ENCODE measurements around the gene CES3. TPM values are rescaled to one million over a fixed set of nuclear protein-coding genes. Genes with fewer than 3 reads are reported as not detected.
"Not testable (repeated sequence)": the region's sequence is repeated elsewhere in the genome, so short reads cannot be mapped to it uniquely, and the experiment has no call there.

CES3 gene
- total RNA-seq, 2 experiments from 2014 or later: 1.1 to 1.3 TPM

GRCh38 chr16:66988197-66988788 lies 27.2 kb downstream of the CES3 start, which contains the start of gene CES4A:
CES4A (plus strand) TSS chr16:66988589; CDS start chr16:66988773, 184 bp downstream.
- Histone ChIP-seq H3K4me1 (ENCODE audit: insufficient read depth, low read length) (peaks cover 22% of the 10 kb centered on the region), H3K27me3 (ENCODE audit: control insufficient read depth in 1 of 2, insufficient read depth in 2 of 2, low read length in 2 of 2) (no peaks in the 10 kb centered on the region), H3K9me3 (ENCODE audit: control insufficient read depth in 1 of 2, insufficient read depth in 1 of 2, low read length in 2 of 2) (no peaks in the 10 kb centered on the region), H3K36me3 (ENCODE audit: insufficient read depth, low read length) (no peaks in the 10 kb centered on the region), H3K27ac (ENCODE audit: low read depth in 1 of 2, low read length in 2 of 2) (no peak within 1 kb of the TSS), H3K4me3 (ENCODE audit: low read length) (no peak within 1 kb of the TSS)
- Mint-ChIP-seq H3K36me3 (ENCODE audit: low read depth) (no peaks in the 10 kb centered on the region), H3K4me3 (no peak within 1 kb of the TSS), H3K27me3 (no peaks in the 10 kb centered on the region), H3K9me3 (no peaks in the 10 kb centered on the region), H3K4me1 (ENCODE audit: low read depth) (peaks cover 15% of the 10 kb centered on the region), H3K27ac (no peak within 1 kb of the TSS)
- TF ChIP-seq, protein P1, sequence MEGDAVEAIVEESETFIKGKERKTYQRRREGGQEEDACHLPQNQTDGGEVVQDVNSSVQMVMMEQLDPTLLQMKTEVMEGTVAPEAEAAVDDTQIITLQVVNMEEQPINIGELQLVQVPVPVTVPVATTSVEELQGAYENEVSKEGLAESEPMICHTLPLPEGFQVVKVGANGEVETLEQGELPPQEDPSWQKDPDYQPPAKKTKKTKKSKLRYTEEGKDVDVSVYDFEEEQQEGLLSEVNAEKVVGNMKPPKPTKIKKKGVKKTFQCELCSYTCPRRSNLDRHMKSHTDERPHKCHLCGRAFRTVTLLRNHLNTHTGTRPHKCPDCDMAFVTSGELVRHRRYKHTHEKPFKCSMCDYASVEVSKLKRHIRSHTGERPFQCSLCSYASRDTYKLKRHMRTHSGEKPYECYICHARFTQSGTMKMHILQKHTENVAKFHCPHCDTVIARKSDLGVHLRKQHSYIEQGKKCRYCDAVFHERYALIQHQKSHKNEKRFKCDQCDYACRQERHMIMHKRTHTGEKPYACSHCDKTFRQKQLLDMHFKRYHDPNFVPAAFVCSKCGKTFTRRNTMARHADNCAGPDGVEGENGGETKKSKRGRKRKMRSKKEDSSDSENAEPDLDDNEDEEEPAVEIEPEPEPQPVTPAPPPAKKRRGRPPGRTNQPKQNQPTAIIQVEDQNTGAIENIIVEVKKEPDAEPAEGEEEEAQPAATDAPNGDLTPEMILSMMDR (IDR thresholded peaks at IDR 0.05): no peak
- ATAC-seq (ENCODE audit: poor library complexity) (no peak), DNase-seq (no peak)
- intact Hi-C loops (cut with DNase I, micrococcal nuclease): no loop called here
- ChIA-PET POLR2A (no interaction called here), CTCF (no interaction called here)

GRCh38 chr16:66991545-66992077 lies 30.5 kb downstream of the CES3 start:
- Mint-ChIP-seq H3K36me3 (ENCODE audit: low read depth) (no peaks in the 10 kb centered on the region), H3K9me3 (no peaks in the 10 kb centered on the region), H3K4me1 (ENCODE audit: low read depth) (no peaks in the 10 kb centered on the region), H3K4me3 (no peak overlapping the region), H3K27me3 (no peaks in the 10 kb centered on the region), H3K27ac (no peak overlapping the region)
- DNase-seq (no peak), ATAC-seq (ENCODE audit: poor library complexity) (no peak)
- Histone ChIP-seq H3K27ac (ENCODE audit: low read depth in 1 of 2, low read length in 2 of 2) (no peak overlapping the region), H3K4me3 (ENCODE audit: low read length) (no peak overlapping the region), H3K27me3 (ENCODE audit: control insufficient read depth in 1 of 2, insufficient read depth in 2 of 2, low read length in 2 of 2) (no peaks in the 10 kb centered on the region), H3K9me3 (ENCODE audit: control insufficient read depth in 1 of 2, insufficient read depth in 1 of 2, low read length in 2 of 2) (no peaks in the 10 kb centered on the region), H3K36me3 (ENCODE audit: insufficient read depth, low read length) (no peaks in the 10 kb centered on the region), H3K4me1 (ENCODE audit: insufficient read depth, low read length) (no peaks in the 10 kb centered on the region)
- CTCF ChIA-PET: interaction anchor here (0.9 kb wide), 1 partner anchor 164 kb away, joined by 3 read pairs; no protein-coding TSS in a partner anchor
- intact Hi-C loops (cut with DNase I, micrococcal nuclease): no loop called here
- TF ChIP-seq, protein P1 (IDR thresholded peaks at IDR 0.05): no peak
- POLR2A ChIA-PET: no interaction called here

DNA sequence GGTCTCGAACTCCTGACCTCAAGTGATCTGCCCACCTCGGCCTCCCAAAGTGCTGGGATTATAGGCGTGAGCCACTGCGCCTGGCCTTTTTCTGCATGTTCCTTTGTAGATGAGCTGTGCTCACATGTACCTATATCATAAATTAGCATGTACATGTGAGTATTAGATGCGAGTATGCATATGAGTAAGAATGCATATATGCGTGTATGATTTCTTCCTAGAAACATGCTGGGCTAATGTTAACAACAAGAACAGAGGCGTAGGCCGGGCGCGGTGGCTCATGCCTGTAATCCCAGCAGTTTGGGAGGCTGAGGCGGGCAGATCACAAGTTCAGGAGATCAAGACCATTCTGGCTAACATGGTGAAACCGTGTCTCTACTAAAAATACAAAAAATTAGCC lies 32.5 kb downstream of the CES3 start:
- H3K36me3 ChIP-seq (ENCODE audit: insufficient read depth, low read length); POLR2A ChIA-PET; intact Hi-C loops (cut with DNase I, micrococcal nuclease); H3K4me3 ChIP-seq (ENCODE audit: low read length); H3K4me3 Mint-ChIP-seq; H3K27me3 ChIP-seq (ENCODE audit: control insufficient read depth in 1 of 2, insufficient read depth in 2 of 2, low read length in 2 of 2); DNase-seq; H3K27ac ChIP-seq (ENCODE audit: low read depth in 1 of 2, low read length in 2 of 2); H3K9me3 Mint-ChIP-seq; H3K4me1 Mint-ChIP-seq (ENCODE audit: low read depth); CTCF ChIA-PET; H3K4me1 ChIP-seq (ENCODE audit: insufficient read depth, low read length); H3K9me3 ChIP-seq (ENCODE audit: control insufficient read depth in 1 of 2, insufficient read depth in 1 of 2, low read length in 2 of 2); H3K27ac Mint-ChIP-seq; H3K27me3 Mint-ChIP-seq; H3K36me3 Mint-ChIP-seq (ENCODE audit: low read depth); ATAC-seq (ENCODE audit: poor library complexity): not testable (repeated sequence)

Data from CD4-positive, alpha-beta T cell (primary cell).